GM21528 (cell line): ENCODE measurements around the gene WLS.

Experiments used
- ATAC-seq: cut with Tn5 transposase; IDR thresholded peaks from one replicate; pipeline ENCODE4 v1.9.1; 2021; ENCODE audit warnings: mild to moderate bottlenecking, moderate library complexity; ENCODE audit not compliant: unreplicated experiment, low FRiP score

WLS gene

GRCh38 chr1:68107771-68108170 lies 124.6 kb downstream of the WLS start:
- no peak for ATAC-seq

DNA sequence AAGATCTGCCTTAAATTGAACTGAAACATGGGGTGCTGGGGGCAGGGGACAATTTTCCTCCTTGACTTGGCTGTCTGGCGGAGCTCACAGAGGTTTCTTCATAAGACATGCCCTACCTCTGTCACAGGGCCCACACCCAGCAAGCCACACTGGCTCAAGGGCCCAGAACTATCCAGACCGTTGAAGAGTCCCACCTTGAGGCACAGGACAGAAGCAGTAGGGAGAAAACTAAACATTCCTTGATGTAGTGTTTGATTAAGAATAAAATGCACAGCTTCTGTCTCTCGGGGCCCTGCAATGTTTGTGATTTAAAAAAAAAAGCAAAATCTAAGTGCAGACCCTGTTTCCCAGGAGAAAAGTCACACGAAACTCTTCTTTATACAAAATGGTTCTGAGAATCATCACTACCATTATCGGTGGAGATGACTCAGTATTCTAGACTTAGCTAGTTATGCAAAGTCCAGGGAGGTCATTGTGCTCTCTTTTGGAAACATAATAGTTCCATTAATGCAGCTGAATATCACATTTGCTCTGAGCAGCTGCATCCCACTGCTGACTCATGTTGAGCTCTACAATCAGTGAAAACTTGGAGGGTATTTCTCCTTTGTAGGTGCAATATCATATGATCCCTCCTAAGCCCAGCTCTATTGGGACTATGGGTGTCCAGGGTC lies 128.3 kb downstream of the WLS start:
- no peak for ATAC-seq

GRCh38 chr1:68103011-68103545 lies 129.2 kb downstream of the WLS start:
- no peak for ATAC-seq

GRCh38 chr1:68101829-68102228 lies 130.5 kb downstream of the WLS start:
- ATAC-seq: no peak

GRCh38 chr1:68100571-68100970 lies 131.8 kb downstream of the WLS start:
- ATAC-seq: no peak

DNA sequence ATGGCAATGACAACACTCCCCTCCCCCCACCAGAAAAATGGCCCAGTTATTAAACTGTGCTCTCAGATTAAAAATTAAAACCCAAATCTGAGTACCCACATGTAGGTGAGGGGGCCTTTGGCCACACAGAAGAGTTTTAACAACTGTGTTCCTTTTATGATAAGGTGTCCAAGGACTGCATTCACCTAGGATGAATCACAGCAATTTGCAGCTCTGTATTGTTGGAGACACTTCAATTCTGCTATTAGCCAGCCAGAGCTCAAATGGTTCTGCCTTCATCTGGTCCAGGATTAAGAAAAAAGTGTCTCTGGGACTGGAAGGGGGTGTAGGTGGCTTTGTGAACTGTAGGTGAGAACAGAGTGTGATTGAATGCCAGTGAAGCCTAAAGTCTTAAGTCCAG lies 138.6 kb downstream of the WLS start:
- no peak for ATAC-seq

GRCh38 chr1:68087184-68087583 lies 145.1 kb downstream of the WLS start:
- no peak for ATAC-seq

- ATAC-seq: no peak
Observed at GRCh38 chr1:68085752-68086151, 146.6 kb downstream of the WLS start.

GRCh38 chr1:68083686-68084085 lies 148.6 kb downstream of the WLS start:
- no peak for ATAC-seq

DNA sequence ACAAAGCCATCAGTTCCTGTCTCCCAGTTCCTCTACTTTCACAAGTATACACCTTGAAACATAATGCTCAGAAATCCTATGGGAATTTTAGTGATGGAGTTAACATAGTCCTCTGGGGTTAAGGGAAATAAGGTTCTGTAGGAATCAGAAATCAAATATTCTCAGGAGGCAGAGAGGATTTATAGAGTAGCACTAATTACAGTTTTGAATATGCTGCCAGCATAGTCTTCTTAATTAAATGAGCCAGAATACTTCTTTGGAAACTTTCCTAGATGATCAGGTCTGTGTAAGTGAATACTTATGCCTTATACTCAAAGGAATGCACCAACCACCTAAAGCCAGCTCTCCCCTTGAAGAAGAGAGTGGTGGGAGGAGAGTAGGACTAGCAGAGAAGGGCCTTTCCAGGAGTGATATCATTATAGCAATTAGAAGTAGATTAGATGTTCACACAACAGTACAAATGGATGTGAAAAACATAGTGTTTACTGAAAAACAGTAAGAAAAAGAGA lies 150.5 kb downstream of the WLS start:
- no peak for ATAC-seq

DNA sequence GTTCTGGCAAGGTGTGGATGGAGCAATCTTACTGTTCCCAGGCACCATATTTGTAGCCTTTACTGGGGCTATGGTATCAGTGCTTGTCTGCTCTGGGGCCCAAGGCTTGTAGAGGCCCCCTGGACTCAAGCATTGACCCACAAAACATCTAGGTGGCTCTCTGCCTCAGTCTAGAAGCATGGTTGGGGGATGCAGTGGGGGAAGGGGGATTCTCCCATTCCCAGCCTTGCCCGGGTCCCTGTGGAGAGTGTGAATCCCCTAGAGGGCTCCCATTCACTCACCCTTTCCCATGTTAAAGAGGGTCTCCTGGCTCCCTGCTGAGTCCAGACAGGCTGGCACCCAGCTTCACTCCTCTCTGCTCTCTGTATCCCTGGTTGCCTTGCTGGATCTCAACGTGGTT lies 153.7 kb downstream of the WLS start:
- ATAC-seq: no peak
